HFFc6 (cell line): ENCODE results near the gene SAMD13. TPM values are rescaled to one million over a fixed set of nuclear protein-coding genes. Genes with fewer than 3 reads are reported as not detected.

Source experiments
- DNase-seq: peaks from one replicate; pipeline ENCODE4 v3.0.0-alpha.2; 2018
- H3K27ac Mint-ChIP-seq: 2 replicates; pipeline ENCODE4 v1.8.0; 2020; ENCODE audit warnings: mild to moderate bottlenecking, mixed read lengths
- H3K27me3 Mint-ChIP-seq: 2 replicates; pipeline ENCODE4 v1.8.0; 2021; ENCODE audit warnings: mild to moderate bottlenecking, moderate library complexity, mixed read lengths; ENCODE audit not compliant: insufficient read depth
- H3K36me3 Mint-ChIP-seq: 2 replicates; pipeline ENCODE4 v1.8.0; 2021; ENCODE audit warnings: low read depth, mixed read lengths
- H3K4me1 Mint-ChIP-seq: 2 replicates; pipeline ENCODE4 v1.8.0; 2020; ENCODE audit warnings: low read depth, mixed read lengths
- H3K4me3 Mint-ChIP-seq: 2 replicates; pipeline ENCODE4 v1.8.0; 2020; ENCODE audit warnings: mild to moderate bottlenecking, moderate library complexity, mixed read lengths
- H3K9me3 Mint-ChIP-seq: 2 replicates; pipeline ENCODE4 v1.8.0; 2020; ENCODE audit warnings: mild to moderate bottlenecking, mixed read lengths
- CTCF ChIP-seq: fragments of 200-600 bp; sonication (generic); IDR thresholded peaks from 2 replicates; pipeline ENCODE4 v1.5.0; 2021; ENCODE audit warnings: antibody characterized with exemption, mild to moderate bottlenecking
- total RNA-seq, 6 experiments: library from RNA; stranded (reverse); fragmentation: NEBNext Ultra II Directional; extraction: Animal tissue kit (Norgen Biotek cat#: 25700); gene quantifications; 2 replicates in 1 of 6; 3 replicates in 5 of 6; pipeline ENCODE4 v1.2.3, GENCODE V29; 2021

The SAMD13 gene
- total RNA-seq, 6 experiments from 2014 or later, result 0.36 to 1.1 (median 0.45) TPM

GRCh38 chr1:84370831-84371394, 69.4 kb downstream of the SAMD13 start:
- Mint-ChIP-seq H3K27ac (peak overlapping the region; percentile 57), H3K36me3 (peaks cover 13% of the 10 kb centered on the region), H3K4me3 (no peak overlapping the region), H3K9me3 (no peaks in the 10 kb centered on the region; the same call in 1 of the 2 replicates), H3K27me3 (0 out of 2 replicates have a peak, but pooled peaks cover 5% of the 10 kb centered on the region), H3K4me1 (peaks cover 65% of the 10 kb centered on the region)
- peak; percentile 92 for DNase-seq
- peak; percentile 17; the same call in 1 of the 2 replicates for TF ChIP-seq CTCF

- peaks cover 43% of the 10 kb centered on the region for H3K4me1 Mint-ChIP-seq
- no peak overlapping the region for H3K27ac Mint-ChIP-seq
- DNase-seq, result no peak
- 0 out of 2 replicates have a peak, but pooled peaks cover 3% of the 10 kb centered on the region for H3K27me3 Mint-ChIP-seq
- peaks cover 6% of the 10 kb centered on the region; the same call in 1 of the 2 replicates for H3K36me3 Mint-ChIP-seq
- H3K4me3 Mint-ChIP-seq, result no peak overlapping the region
- no peaks in the 10 kb centered on the region; the same call in 1 of the 2 replicates for H3K9me3 Mint-ChIP-seq
- no peak for TF ChIP-seq CTCF
Measured at GRCh38 chr1:84373436-84374141, 72.1 kb downstream of the SAMD13 start.

- H3K27ac Mint-ChIP-seq, result peak overlapping the region; percentile 5; the same call in 1 of the 2 replicates
- TF ChIP-seq CTCF, result no peak
- DNase-seq, result no peak
- peaks cover 35% of the 10 kb centered on the region for H3K4me1 Mint-ChIP-seq
- H3K9me3 Mint-ChIP-seq, result no peaks in the 10 kb centered on the region
- 0 out of 2 replicates have a peak, but pooled peaks cover 3% of the 10 kb centered on the region for H3K27me3 Mint-ChIP-seq
- no peak overlapping the region for H3K4me3 Mint-ChIP-seq
- H3K36me3 Mint-ChIP-seq, result no peaks in the 10 kb centered on the region; the same call in 1 of the 2 replicates
Measured at GRCh38 chr1:84374991-84375696, 73.6 kb downstream of the SAMD13 start.

GRCh38 chr1:84376000-84376910, 74.7 kb downstream of the SAMD13 start:
- Mint-ChIP-seq H3K9me3 (no peaks in the 10 kb centered on the region), H3K27me3 (0 out of 2 replicates have a peak, but pooled peaks cover 3% of the 10 kb centered on the region), H3K36me3 (no peaks in the 10 kb centered on the region; the same call in 1 of the 2 replicates), H3K27ac (0 out of 2 replicates have a peak overlapping the region, but pooled peaks have one; percentile 20), H3K4me3 (0 out of 2 replicates have a peak overlapping the region, but pooled peaks have one; percentile 1), H3K4me1 (peaks cover 24% of the 10 kb centered on the region)
- no peak for DNase-seq
- TF ChIP-seq CTCF, result no peak
